NB4 (cell line): Measurements from ENCODE around the gene SLC30A9.

Experiments
- DNase-seq: peaks from one replicate; pipeline ENCODE4 v3.0.0; 2010; ENCODE audit warnings: low read depth
- H3K4me3 ChIP-seq: one replicate; pipeline ENCODE4 v1.5.1; 2011; ENCODE audit warnings: mild to moderate bottlenecking, low read depth, low read length, moderate library complexity
- CTCF ChIP-seq: IDR thresholded peaks from one replicate; pipeline ENCODE4 v1.5.1; 2012; ENCODE audit warnings: low read depth, low read length
- MAX ChIP-seq: IDR thresholded peaks from 2 replicates; pipeline ENCODE4 v1.6.1; 2011; ENCODE audit warnings: low read depth, low read length
- MYC ChIP-seq: IDR thresholded peaks from 2 replicates; pipeline ENCODE4 v1.6.1; 2011; ENCODE audit warnings: low read depth, low read length
- POLR2A ChIP-seq: IDR thresholded peaks from 2 replicates; pipeline ENCODE4 v1.6.1; 2011; ENCODE audit warnings: mild to moderate bottlenecking; ENCODE audit not compliant: insufficient read length; ENCODE audit errors: extremely low read depth

The SLC30A9 gene

DNA sequence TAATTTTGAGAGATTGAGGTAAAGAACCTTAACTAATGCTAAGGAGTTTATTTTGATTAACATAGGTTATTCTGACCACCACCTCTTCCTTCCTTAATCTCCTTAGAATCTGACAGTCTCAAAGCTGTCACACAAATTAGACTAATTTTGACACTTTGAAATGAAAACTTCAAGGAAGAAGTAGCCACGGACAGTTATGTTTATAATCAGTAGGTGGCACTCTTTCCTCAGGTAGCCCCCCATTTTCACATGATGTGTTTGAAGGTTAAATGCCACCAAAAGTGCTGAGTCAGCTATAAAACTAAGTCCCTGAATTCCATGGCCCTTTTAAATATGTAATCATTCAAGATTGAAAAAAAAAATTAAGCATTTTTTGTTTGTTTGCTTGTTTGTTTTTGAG, 32.7 kb upstream of the SLC30A9 start:
- TF ChIP-seq MYC = peak; percentile 43; the same call in 1 of the 2 replicates
- peak; percentile 44; the same call in 1 of the 2 replicates for TF ChIP-seq MAX
- TF ChIP-seq POLR2A = no peak
- TF ChIP-seq CTCF = peak; percentile 44
- H3K4me3 ChIP-seq = no peak overlapping the region
- DNase-seq = peak; percentile 73

DNA sequence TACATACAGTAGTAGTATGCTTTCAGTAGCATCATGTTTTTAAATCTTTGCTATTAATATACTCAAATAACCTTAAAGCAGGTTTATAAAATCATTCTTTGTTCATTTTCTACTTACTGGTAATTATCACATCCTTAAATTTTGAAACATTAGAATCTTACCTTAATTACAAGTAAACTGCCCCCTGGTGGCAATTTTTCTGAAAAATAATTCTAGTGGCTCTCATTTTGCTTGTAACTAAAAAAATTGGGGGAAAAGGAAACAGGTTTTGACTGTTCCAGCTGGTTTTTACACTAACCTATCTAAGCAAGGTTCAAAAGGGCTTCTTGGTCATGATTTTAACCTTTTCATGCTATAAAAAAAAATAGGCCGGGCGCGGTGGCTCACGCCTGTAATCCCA, 27.2 kb upstream of the SLC30A9 start:
- TF ChIP-seq POLR2A = no peak
- TF ChIP-seq MYC = no peak
- no peak for TF ChIP-seq MAX
- peak; percentile 20 for TF ChIP-seq CTCF
- DNase-seq = peak; percentile 60
- H3K4me3 ChIP-seq = no peak overlapping the region

- no peak overlapping the region for H3K4me3 ChIP-seq
- TF ChIP-seq MYC = no peak
- DNase-seq = no peak
Observed at GRCh38 chr4:41964401-41964800, 25.9 kb upstream of the SLC30A9 start.

- no peak for DNase-seq
- H3K4me3 ChIP-seq = no peak overlapping the region
- TF ChIP-seq POLR2A (no peak), CTCF (no peak), MYC (no peak), MAX (no peak)
Observed at GRCh38 chr4:41967392-41967791, 22.9 kb upstream of the SLC30A9 start.

DNA sequence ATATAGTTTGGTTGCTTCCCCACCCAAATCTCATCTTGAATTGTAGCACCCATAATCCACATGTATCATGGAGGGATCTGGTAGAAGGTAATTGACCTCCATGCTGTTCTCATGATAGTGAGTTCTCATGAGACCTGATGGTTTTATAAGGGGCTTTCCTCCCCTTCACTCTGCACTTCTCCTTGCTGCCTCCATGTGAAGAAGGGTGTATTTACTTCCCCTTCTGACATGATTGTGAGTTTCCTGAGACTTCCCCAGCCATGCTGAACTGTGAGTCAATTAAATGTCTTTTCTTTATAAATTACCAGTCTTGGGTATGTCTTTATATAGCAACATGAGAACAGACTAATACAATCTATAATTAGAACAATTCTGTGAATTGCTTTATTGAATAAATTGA, 20.7 kb upstream of the SLC30A9 start:
- DNase-seq = peak; percentile 16
- H3K4me3 ChIP-seq = no peak overlapping the region
- no peak for TF ChIP-seq MYC
- no peak for TF ChIP-seq POLR2A
- no peak for TF ChIP-seq MAX
- TF ChIP-seq CTCF = no peak

GRCh38 chr4:41975341-41975740, 15.0 kb upstream of the SLC30A9 start:
- TF ChIP-seq MYC (no peak), POLR2A (no peak), MAX (no peak), CTCF (no peak)
- DNase-seq = no peak
- H3K4me3 ChIP-seq = no peak overlapping the region
